ENCODE measurements around the gene EXOC4.

GRCh38 chr7:133258174-133258573 is 5.3 kb downstream of the EXOC4 start:
- no peak for TF ChIP-seq CTCF (IDR thresholded peaks at IDR 0.05)
- TF ChIP-seq POLR2A (IDR thresholded peaks at IDR 0.05), result no peak
- TF ChIP-seq POLR2AphosphoS5 (IDR thresholded peaks at IDR 0.05; ENCODE audit: insufficient read depth in 1 of 2, low read depth in 1 of 2), result no peak

Measured in vagina (tissue), 2 donors.